Esophagus muscularis mucosa (tissue), 3 donors: ENCODE measurements around the gene TUBB4A.

Source experiments
- CTCF ChIP-seq, 3 experiments: fragments of 200-600 bp in 2 of 3; fragments of 450-650 bp in 1 of 3; sonication (generic) in 2 of 3; IDR thresholded peaks; one replicate each; pipeline ENCODE4 v1.5.1; 2017 to 2019; ENCODE audit warnings: antibody characterized with exemption in 3 of 3, mild to moderate bottlenecking in 2 of 3, moderate library complexity in 1 of 3
- EP300 ChIP-seq: sonication (generic); formaldehyde crosslinking; IDR thresholded peaks from one replicate; pipeline ENCODE4 v1.6.1; 2017; ENCODE audit warnings: antibody characterized with exemption

- TF ChIP-seq CTCF (IDR thresholded peaks at IDR 0.05) (no peak), EP300 (no peak)
Observed at GRCh38 chr19:6475321-6476108, 26.6 kb downstream of the TUBB4A start.
